HCT116 (cell line): ENCODE data around the gene CORO6. TPM values are rescaled to one million over a fixed set of nuclear protein-coding genes. Genes with fewer than 3 reads are reported as not detected.
A peak's percentile ranks its signal among the peaks of the same experiment; 100 is the strongest.

ENCODE experiments used
- ATAC-seq: fragments of 200-7000 bp; cut with Tn5 transposase; 2 replicates; pipeline ENCODE4 v1.9.1; 2020; ENCODE audit warnings: mild to moderate bottlenecking, moderate library complexity
- BruUV-seq: library from RNA; stranded (reverse); fragments of 400-500 nt; replicated peaks from 2 replicates; lab custom pipeline; 2021; lab: Mats Ljungman, UMichigan
- CTCF ChIA-PET: fragments of 300-600 bp; sonication (Branson Sonifier 250); formaldehyde crosslinking; loops from one replicate; lab custom pipeline; 2021; ENCODE audit warnings: antibody characterized with exemption; lab: Charles Lee
- POLR2A ChIA-PET: fragments of 300-600, 350-600 bp; sonication (Branson Sonifier 250); formaldehyde crosslinking; loops from one replicate; lab custom pipeline; 2021; ENCODE audit warnings: antibody characterized with exemption; lab: Charles Lee
- RAD21 ChIA-PET, 2 experiments: fragments of 300-600 bp; sonication (Branson Sonifier 250); formaldehyde crosslinking; loops; one replicate each; lab custom pipeline; 2023; ENCODE audit warnings: low total read pairs in 2 of 2; ENCODE audit not compliant: uncharacterized antibody in 2 of 2, unreplicated experiment in 2 of 2, low non-redundant PET in 1 of 2; lab: Charles Lee
- DNase-seq: peaks from one replicate; pipeline ENCODE4 v3.0.0-alpha.2; 2010; ENCODE audit warnings: low read depth, low spot score
- H2AFZ ChIP-seq: fragments of 200-600 bp; shearing (Covaris generic), sonication (generic); 2 replicates; pipeline ENCODE4 v1.6.1; 2017; ENCODE audit warnings: low read depth, mixed run types, mixed read lengths, antibody characterized with exemption, low read length; ENCODE audit not compliant: poor library complexity, severe bottlenecking
- H3K27ac ChIP-seq: 2 replicates; pipeline ENCODE4 v1.5.1; 2012; ENCODE audit warnings: low read depth, low read length
- H3K27me3 ChIP-seq: fragments of 200-600 bp; sonication (generic); 2 replicates; pipeline ENCODE4 v1.6.1; 2016; ENCODE audit warnings: mixed run types, low read length, mixed read lengths; ENCODE audit not compliant: insufficient read depth
- H3K36me3 ChIP-seq, 2 experiments: fragments of 200-500 bp in 1 of 2; fragments of 200-600 bp in 1 of 2; sonication (Bioruptor generic) in 1 of 2; sonication (generic) in 1 of 2; 2 replicates each; pipeline versions ENCODE4 v1.5.1 to v1.6.1; 2014 to 2016; ENCODE audit warnings: low read length in 2 of 2, inconsistent platforms in 1 of 2, mixed read lengths in 1 of 2, mixed run types in 1 of 2; ENCODE audit not compliant: insufficient read depth in 2 of 2, control insufficient read depth in 1 of 2
- H3K4me1 ChIP-seq, 2 experiments: fragments of 200-600 bp in 1 of 2; sonication (generic) in 1 of 2; 2 replicates each; pipeline versions ENCODE4 v1.5.1 to v1.6.1; 2012 to 2017; ENCODE audit warnings: low read length in 2 of 2, inconsistent platforms in 1 of 2, mild to moderate bottlenecking in 1 of 2, mixed read lengths in 1 of 2, mixed run types in 1 of 2, moderate library complexity in 1 of 2; ENCODE audit not compliant: insufficient read depth in 2 of 2, control insufficient read depth in 1 of 2
- H3K4me2 ChIP-seq: fragments of 200-600 bp; sonication (generic); 2 replicates; pipeline ENCODE4 v1.6.1; 2017; ENCODE audit warnings: mixed run types, low read length, mixed read lengths
- H3K4me3 ChIP-seq, 2 experiments: fragments of 200-600 bp in 1 of 2; sonication (generic) in 1 of 2; replicated peaks in 1 of 2; 2 replicates each; pipeline ENCODE4 v1.5.1; 2011 to 2016; ENCODE audit warnings: low read length in 2 of 2, control low read depth in 1 of 2, low read depth in 1 of 2, mild to moderate bottlenecking in 1 of 2, mixed read lengths in 1 of 2, mixed run types in 1 of 2
- H3K79me2 ChIP-seq: fragments of 200-600 bp; sonication (generic); 2 replicates; pipeline ENCODE4 v1.6.1; 2017; ENCODE audit warnings: mild to moderate bottlenecking, mixed run types, low read length, moderate library complexity, mixed read lengths; ENCODE audit not compliant: insufficient read depth
- H3K9ac ChIP-seq: fragments of 200-600 bp; sonication (generic); 2 replicates; pipeline ENCODE4 v1.6.1; 2016; ENCODE audit warnings: low read length, mixed read lengths
- H3K9me2 ChIP-seq: fragments of 200-600 bp; sonication (generic), shearing (Covaris generic); 2 replicates; pipeline ENCODE4 v1.6.1; 2017; ENCODE audit warnings: mixed run types, mild to moderate bottlenecking, moderate library complexity; ENCODE audit not compliant: insufficient read depth
- H3K9me3 ChIP-seq, 2 experiments: fragments of 200-500 bp in 1 of 2; fragments of 200-600 bp in 1 of 2; sonication (Bioruptor generic) in 1 of 2; sonication (generic) in 1 of 2; 2 replicates each; pipeline ENCODE4 v1.6.1; 2014 to 2017; ENCODE audit warnings: low read length in 2 of 2, mixed read lengths in 2 of 2, inconsistent platforms in 1 of 2, low read depth in 1 of 2, mild to moderate bottlenecking in 1 of 2, mixed run types in 1 of 2, moderate library complexity in 1 of 2; ENCODE audit not compliant: control insufficient read depth in 1 of 2, insufficient read depth in 1 of 2
- H4K20me1 ChIP-seq: fragments of 200-600 bp; sonication (generic), shearing (Covaris generic); 2 replicates; pipeline ENCODE4 v1.6.1; 2017; ENCODE audit warnings: mixed run types, mild to moderate bottlenecking, moderate library complexity; ENCODE audit not compliant: insufficient read depth
- ATF3 ChIP-seq: IDR thresholded peaks from 2 replicates; pipeline ENCODE4 v1.6.1; 2012
- CBX3 ChIP-seq: IDR thresholded peaks from 2 replicates; pipeline ENCODE4 v1.6.1; 2012; ENCODE audit warnings: low read depth
- EZH2phosphoT487 ChIP-seq: fragments of 200-600 bp; IDR thresholded peaks from 2 replicates; pipeline ENCODE4 v1.6.1; 2018; ENCODE audit warnings: antibody characterized with exemption, borderline replicate concordance
- FOSL1 ChIP-seq: IDR thresholded peaks from 2 replicates; pipeline ENCODE4 v1.6.1; 2012; ENCODE audit warnings: low read depth
- SP1 ChIP-seq: IDR thresholded peaks from 2 replicates; pipeline ENCODE4 v1.6.1; 2012; ENCODE audit warnings: low read depth
- SRF ChIP-seq: IDR thresholded peaks from 2 replicates; pipeline ENCODE4 v1.6.1; 2012; ENCODE audit warnings: low read depth
- ZNF274 ChIP-seq: fragments of 200-500 bp; sonication (Bioruptor generic); IDR thresholded peaks from 2 replicates; pipeline ENCODE4 v1.6.1; 2014; ENCODE audit warnings: mild to moderate bottlenecking, low read depth, low read length, inconsistent platforms
- intact Hi-C: fragments of 100-400 bp; cut with micrococcal nuclease; formaldehyde crosslinking; loops from 2 replicates; pipeline ENCODE4 v1.10.0; 2022
- total RNA-seq: library from RNA; stranded (reverse); gene quantifications from one replicate; pipeline ENCODE4 v1.2.1, GENCODE V29; 2021; ENCODE audit not compliant: unreplicated experiment
- TF ChIP-seq, protein P1 (sequence below), 3 experiments: fragments of 200-600 bp in 1 of 3; sonication (generic) in 1 of 3; IDR thresholded peaks in 2 of 3; conservative IDR thresholded peaks in 1 of 3; 2 replicates each; pipeline ENCODE4 v1.5.1; 2012 to 2017; ENCODE audit warnings: low read depth in 2 of 3, low read length in 2 of 3, antibody characterized with exemption in 1 of 3, borderline replicate concordance in 1 of 3, control low read depth in 1 of 3, mild to moderate bottlenecking in 1 of 3, mixed read lengths in 1 of 3, mixed run types in 1 of 3, moderate library complexity in 1 of 3; ENCODE audit not compliant: insufficient read depth in 1 of 3
- TF ChIP-seq, protein P2 (sequence below): IDR thresholded peaks from 2 replicates; pipeline ENCODE4 v1.6.1; 2012

CORO6 gene
- total RNA-seq, 1 experiment from 2014 or later: 8.7 TPM

- TF ChIP-seq, protein P1, sequence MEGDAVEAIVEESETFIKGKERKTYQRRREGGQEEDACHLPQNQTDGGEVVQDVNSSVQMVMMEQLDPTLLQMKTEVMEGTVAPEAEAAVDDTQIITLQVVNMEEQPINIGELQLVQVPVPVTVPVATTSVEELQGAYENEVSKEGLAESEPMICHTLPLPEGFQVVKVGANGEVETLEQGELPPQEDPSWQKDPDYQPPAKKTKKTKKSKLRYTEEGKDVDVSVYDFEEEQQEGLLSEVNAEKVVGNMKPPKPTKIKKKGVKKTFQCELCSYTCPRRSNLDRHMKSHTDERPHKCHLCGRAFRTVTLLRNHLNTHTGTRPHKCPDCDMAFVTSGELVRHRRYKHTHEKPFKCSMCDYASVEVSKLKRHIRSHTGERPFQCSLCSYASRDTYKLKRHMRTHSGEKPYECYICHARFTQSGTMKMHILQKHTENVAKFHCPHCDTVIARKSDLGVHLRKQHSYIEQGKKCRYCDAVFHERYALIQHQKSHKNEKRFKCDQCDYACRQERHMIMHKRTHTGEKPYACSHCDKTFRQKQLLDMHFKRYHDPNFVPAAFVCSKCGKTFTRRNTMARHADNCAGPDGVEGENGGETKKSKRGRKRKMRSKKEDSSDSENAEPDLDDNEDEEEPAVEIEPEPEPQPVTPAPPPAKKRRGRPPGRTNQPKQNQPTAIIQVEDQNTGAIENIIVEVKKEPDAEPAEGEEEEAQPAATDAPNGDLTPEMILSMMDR (IDR thresholded peaks at IDR 0.05 in 2 of 3, conservative IDR thresholded peaks at IDR 0.05 in 1 of 3; ENCODE audit: borderline replicate concordance in 1 of 3, insufficient read depth in 1 of 3, low read depth in 2 of 3, low read length in 2 of 3): no peak
- 0 out of 2 replicates have a peak, but pooled peaks have one; percentile 34 for TF ChIP-seq CBX3
- no peak for TF ChIP-seq ATF3
These were observed 42.2 kb upstream of the CORO6 start (continued) for GRCh38 chr17:29664743-29665480.

DNA sequence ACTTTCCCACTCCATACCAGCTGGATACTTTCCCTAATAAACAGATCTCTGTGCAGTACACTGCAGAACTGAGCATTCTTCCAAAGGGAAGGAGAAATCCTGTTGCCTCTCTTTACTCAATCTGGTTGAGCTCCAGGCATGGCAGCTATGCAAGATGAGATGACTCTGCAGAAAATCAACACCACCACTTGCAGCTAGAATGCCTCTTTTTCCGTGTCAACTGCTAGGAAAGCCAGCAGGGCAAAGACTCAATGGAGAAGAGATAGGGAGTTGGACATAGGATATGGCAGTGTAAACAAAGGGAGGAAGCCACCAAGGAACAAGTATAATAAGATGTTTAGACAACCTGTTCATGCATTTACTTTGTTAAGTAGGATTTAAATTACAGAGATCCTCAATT, 40.4 kb upstream of the CORO6 start:
- Histone ChIP-seq H2AFZ (no peak overlapping the region), H3K79me2 (no peaks in the 10 kb centered on the region), H3K27ac (no peak overlapping the region), H3K36me3 (no peaks in the 10 kb centered on the region), H3K4me1 (peaks cover 9 to 33% of the 10 kb centered on the region in 2 experiments), H3K9me2 (no peaks in the 10 kb centered on the region), H3K9ac (no peak overlapping the region), H3K4me3 (no peak overlapping the region), H4K20me1 (no peaks in the 10 kb centered on the region), H3K9me3 (no peaks in the 10 kb centered on the region), H3K27me3 (no peaks in the 10 kb centered on the region), H3K4me2 (no peak overlapping the region)
- no TSS peak for BruUV-seq
- intact Hi-C loops: no loop called here
- ChIA-PET CTCF (no interaction called here), POLR2A (no interaction called here), RAD21 (no interaction called here)
- DNase-seq (no peak), ATAC-seq (no peak)
- TF ChIP-seq EZH2phosphoT487: no peak
- TF ChIP-seq SP1: no peak
- no peak for TF ChIP-seq ZNF274
- TF ChIP-seq, protein P2, sequence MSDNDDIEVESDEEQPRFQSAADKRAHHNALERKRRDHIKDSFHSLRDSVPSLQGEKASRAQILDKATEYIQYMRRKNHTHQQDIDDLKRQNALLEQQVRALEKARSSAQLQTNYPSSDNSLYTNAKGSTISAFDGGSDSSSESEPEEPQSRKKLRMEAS: no peak
- no peak for TF ChIP-seq FOSL1
- TF ChIP-seq SRF: no peak
- TF ChIP-seq, protein P1 (IDR thresholded peaks at IDR 0.05 in 2 of 3, conservative IDR thresholded peaks at IDR 0.05 in 1 of 3; ENCODE audit: borderline replicate concordance in 1 of 3, insufficient read depth in 1 of 3, low read depth in 2 of 3, low read length in 2 of 3): no peak
